A673 (cell line): ENCODE measurements around the gene ELK4.

Source experiments
- EZH2 ChIP-seq: fragments of 200-600 bp; sonication (generic); IDR thresholded peaks from 2 replicates; pipeline ENCODE4 v1.6.1; 2017; ENCODE audit warnings: borderline replicate concordance, low read depth, mild to moderate bottlenecking, mixed read lengths, antibody characterized with exemption, low read length; ENCODE audit not compliant: poor library complexity, severe bottlenecking
- TF ChIP-seq, protein P1 (sequence below): fragments of 300-800, 200-600 bp; sonication (generic); conservative IDR thresholded peaks from 2 replicates; pipeline ENCODE4 v1.5.1; 2017; ENCODE audit warnings: low read depth, mild to moderate bottlenecking, antibody characterized with exemption, low read length, moderate library complexity, mixed read lengths

DNA sequence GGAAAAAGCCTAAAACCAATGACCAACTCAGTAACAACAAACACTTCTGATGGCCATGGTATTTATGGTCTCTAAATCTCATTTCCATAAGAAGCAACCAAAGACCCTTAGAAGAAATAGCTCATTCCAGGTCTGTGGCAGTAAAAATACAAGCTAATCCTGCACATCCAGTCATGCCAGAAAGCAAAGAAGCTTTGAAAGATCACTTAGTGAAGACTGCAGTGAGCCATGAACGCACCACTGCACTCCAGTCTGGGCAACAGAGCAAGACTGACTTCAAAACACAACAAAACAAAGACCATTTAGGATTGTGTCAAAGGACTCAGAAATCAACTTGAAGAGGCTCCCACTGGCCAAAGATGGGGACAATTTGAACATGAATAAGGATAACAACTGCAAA is 18.4 kb upstream of the ELK4 start:
- no peak for TF ChIP-seq EZH2
- TF ChIP-seq, protein P1, sequence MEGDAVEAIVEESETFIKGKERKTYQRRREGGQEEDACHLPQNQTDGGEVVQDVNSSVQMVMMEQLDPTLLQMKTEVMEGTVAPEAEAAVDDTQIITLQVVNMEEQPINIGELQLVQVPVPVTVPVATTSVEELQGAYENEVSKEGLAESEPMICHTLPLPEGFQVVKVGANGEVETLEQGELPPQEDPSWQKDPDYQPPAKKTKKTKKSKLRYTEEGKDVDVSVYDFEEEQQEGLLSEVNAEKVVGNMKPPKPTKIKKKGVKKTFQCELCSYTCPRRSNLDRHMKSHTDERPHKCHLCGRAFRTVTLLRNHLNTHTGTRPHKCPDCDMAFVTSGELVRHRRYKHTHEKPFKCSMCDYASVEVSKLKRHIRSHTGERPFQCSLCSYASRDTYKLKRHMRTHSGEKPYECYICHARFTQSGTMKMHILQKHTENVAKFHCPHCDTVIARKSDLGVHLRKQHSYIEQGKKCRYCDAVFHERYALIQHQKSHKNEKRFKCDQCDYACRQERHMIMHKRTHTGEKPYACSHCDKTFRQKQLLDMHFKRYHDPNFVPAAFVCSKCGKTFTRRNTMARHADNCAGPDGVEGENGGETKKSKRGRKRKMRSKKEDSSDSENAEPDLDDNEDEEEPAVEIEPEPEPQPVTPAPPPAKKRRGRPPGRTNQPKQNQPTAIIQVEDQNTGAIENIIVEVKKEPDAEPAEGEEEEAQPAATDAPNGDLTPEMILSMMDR, result no peak
